K562 (cell line): ENCODE results near the gene APPBP2. TPM values are rescaled to one million over a fixed set of nuclear protein-coding genes. Genes with fewer than 3 reads are reported as not detected.

ENCODE experiments used
- ATAC-seq: fragments of 200-7000 bp; cut with Tn5 transposase; 3 replicates; pipeline ENCODE4 v1.9.1; 2020; ENCODE audit warnings: moderate library complexity
- BruUV-seq: library from RNA; stranded (reverse); fragments of 400-500 nt; replicated peaks from 2 replicates; lab custom pipeline; 2021; lab: Mats Ljungman, UMichigan
- CTCF ChIA-PET: fragments of 300-600 bp; formaldehyde crosslinking; extraction: SDS; loops from one replicate; lab custom pipeline; 2021; ENCODE audit warnings: low intra/inter-chr PET ratio; lab: Yijun Ruan, JAX
- POLR2A ChIA-PET: fragments of 300-600, 350-650 bp; sonication (Branson Sonifier 250); formaldehyde crosslinking; extraction: SDS; loops from one replicate; lab custom pipeline; 2021; ENCODE audit warnings: antibody characterized with exemption, inconsistent platforms; lab: Yijun Ruan, JAX
- DNase-seq, 4 experiments: peaks; one replicate each; pipeline versions ENCODE4 v3.0.0 to v3.0.0-alpha.2; 2011 to 2018; ENCODE audit warnings: low spot score in 3 of 4, mixed read lengths in 3 of 4; ENCODE audit errors: extremely low read depth in 1 of 4
- FAIRE-seq: peaks from 2 replicates; lab custom pipeline; 2011; peaks lifted over from hg19 to GRCh38; lab: Jason Lieb, UNC
- H2AFZ ChIP-seq: 2 replicates; pipeline ENCODE4 v1.6.0; 2011; ENCODE audit warnings: low read depth, low read length, control low read depth, inconsistent platforms
- H3K27ac ChIP-seq: fragments of 200-600 bp; 3 replicates; pipeline ENCODE4 v1.8.0; 2011; ENCODE audit warnings: low read depth, mild to moderate bottlenecking, control low read depth, inconsistent platforms, low read length, moderate library complexity, mixed read lengths; ENCODE audit errors: extremely low read depth
- H3K27me3 ChIP-seq, 2 experiments: fragments of 300-600 bp in 1 of 2; 2 replicates in 1 of 2; 3 replicates in 1 of 2; pipeline versions ENCODE4 v1.6.0 to v1.8.0; 2011; ENCODE audit warnings: inconsistent platforms in 2 of 2, low read length in 2 of 2, mild to moderate bottlenecking in 1 of 2, mixed read lengths in 1 of 2, moderate library complexity in 1 of 2; ENCODE audit not compliant: control insufficient read depth in 2 of 2, insufficient read depth in 2 of 2
- H3K36me3 ChIP-seq: fragments of 300-600 bp; 3 replicates; pipeline ENCODE4 v1.8.0; 2011; ENCODE audit warnings: mild to moderate bottlenecking, low read length, inconsistent platforms; ENCODE audit not compliant: control insufficient read depth, insufficient read depth
- H3K4me1 ChIP-seq, 2 experiments: fragments of 200-600 bp in 1 of 2; replicated peaks in 1 of 2; 2 replicates in 1 of 2; 3 replicates in 1 of 2; pipeline versions ENCODE4 v1.5.1 to v1.8.0; 2011; ENCODE audit warnings: inconsistent platforms in 2 of 2, low read length in 2 of 2, mild to moderate bottlenecking in 1 of 2, mixed read lengths in 1 of 2, moderate library complexity in 1 of 2; ENCODE audit not compliant: control insufficient read depth in 2 of 2, insufficient read depth in 2 of 2
- H3K4me2 ChIP-seq: 2 replicates; pipeline ENCODE4 v1.6.1; 2011; ENCODE audit warnings: low read length, control low read depth, inconsistent platforms, mixed read lengths; ENCODE audit not compliant: insufficient read depth
- H3K4me3 ChIP-seq: fragments of 200-600 bp; sonication (generic), shearing (Covaris generic); 2 replicates; pipeline ENCODE4 v1.5.1; 2016; ENCODE audit warnings: control low read depth, inconsistent platforms
- H3K79me2 ChIP-seq: fragments of 200-600 bp; 3 replicates; pipeline ENCODE4 v1.8.0; 2011; ENCODE audit warnings: low read length, inconsistent platforms; ENCODE audit not compliant: control insufficient read depth, insufficient read depth
- H3K9ac ChIP-seq, 2 experiments: 2 replicates each; pipeline versions ENCODE4 v1.6.0 to v1.6.1; 2011; ENCODE audit warnings: low read depth in 2 of 2, low read length in 2 of 2, control low read depth in 1 of 2, inconsistent platforms in 1 of 2, mild to moderate bottlenecking in 1 of 2, mixed read lengths in 1 of 2; ENCODE audit not compliant: insufficient read depth in 1 of 2
- H3K9me1 ChIP-seq: one replicate; pipeline ENCODE4 v1.6.0; 2011; ENCODE audit warnings: inconsistent platforms, mild to moderate bottlenecking, low read length, moderate library complexity; ENCODE audit not compliant: control insufficient read depth, insufficient read depth
- H3K9me3 ChIP-seq: replicated peaks from 2 replicates; pipeline ENCODE4 v1.5.1; 2011; ENCODE audit warnings: low read depth, low read length, inconsistent platforms; ENCODE audit not compliant: control insufficient read depth, insufficient read depth
- H4K20me1 ChIP-seq: replicated peaks from 2 replicates; pipeline ENCODE4 v1.6.1; 2011; ENCODE audit warnings: low read length, inconsistent platforms, mixed read lengths; ENCODE audit not compliant: control insufficient read depth, insufficient read depth
- ATF3 ChIP-seq, 2 experiments: fragments of 450-650 bp in 1 of 2; sonication (generic) in 1 of 2; formaldehyde crosslinking in 1 of 2; IDR thresholded peaks in 1 of 2; conservative IDR thresholded peaks in 1 of 2; 2 replicates each; pipeline versions ENCODE4 v1.6.1 to v1.8.1; 2016 to 2023; ENCODE audit warnings: mild to moderate bottlenecking in 2 of 2, moderate library complexity in 2 of 2, inconsistent platforms in 1 of 2, missing genetic modification reagents in 1 of 2
- ZBTB2 ChIP-seq: fragments of 450-650 bp; IDR thresholded peaks from 2 replicates; pipeline ENCODE4 v1.6.1; 2016; ENCODE audit warnings: antibody characterized with exemption
- in situ Hi-C: fragments of 300-500 bp; cut with MboI; formaldehyde crosslinking; loops from 4 replicates; pipeline ENCODE4 v1.15.0; 2018; ENCODE audit warnings: inconsistent platforms, mixed read lengths
- intact Hi-C: fragments of 100-400 bp; cut with micrococcal nuclease; formaldehyde crosslinking; loops from 2 replicates; pipeline ENCODE4 v1.14.2; 2022
- polyA plus RNA-seq, 8 experiments: library from polyadenylated mRNA; depleted of rRNA in 4 of 8; stranded (reverse) in 5 of 8; unstranded in 3 of 8; fragments of >200 nt; fragmentation: Nextera tagmentation in 2 of 8; fragmentation: Illumina TruSeq in 1 of 8; extraction: Ambion mirVana in 2 of 8; extraction: Trizol in 1 of 8; gene quantifications; 2 replicates each; pipeline versions ENCODE4 v1.2.1 to v1.2.3, GENCODE V29; 2011 to 2014; ENCODE audit warnings: inconsistent platforms in 1 of 8, missing spikeins in 1 of 8
- total RNA-seq, 7 experiments: library from RNA; depleted of rRNA in 6 of 7; stranded (reverse); fragments of >200 nt in 6 of 7; fragmentation: Illumina TruSeq in 2 of 7; extraction: Trizol in 2 of 7; gene quantifications; 2 replicates each; pipeline versions ENCODE4 v1.2.1 to v1.2.3, GENCODE V29; 2011 to 2021; ENCODE audit warnings: low replicate concordance in 1 of 7

The APPBP2 gene
- total and polyA plus RNA-seq, 9 of the 15 experiments (the other 6 are each of a cell fraction or from before 2014, with no cell fraction given) = 2.7 to 16.8 (median 6.9) TPM

- no peak overlapping the region for H3K4me2 ChIP-seq
- no peak for ATAC-seq
- no peak for FAIRE-seq
- peaks cover 2 to 8% of the 10 kb centered on the region in 2 experiments; a peak in 3 of 5 replicates for H3K4me1 ChIP-seq
- no TSS peak for BruUV-seq
- H3K4me3 ChIP-seq = no peak overlapping the region
- DNase-seq = no peak
- intact Hi-C loops (no loop called here), in situ Hi-C loops (no loop called here)
- H3K36me3 ChIP-seq = peaks cover 4% of the 10 kb centered on the region; the same call in 1 of the 3 replicates
- no peaks in the 10 kb centered on the region for H4K20me1 ChIP-seq
- H2AFZ ChIP-seq = no peak overlapping the region
- TF ChIP-seq ZBTB2 (no peak), ATF3 (IDR thresholded peaks at IDR 0.05) (peak; percentile 45; the same call in 1 of the 2 replicates), ATF3 (CRISPR knock-in tag; conservative IDR thresholded peaks at IDR 0.05) (no peak)
- peaks cover 3% of the 10 kb centered on the region; the same call in 1 of the 2 replicates for H3K9me3 ChIP-seq
- H3K27ac ChIP-seq = no peak overlapping the region
- no peaks in the 10 kb centered on the region for H3K9me1 ChIP-seq
- CTCF ChIA-PET = no interaction called here
- no peak overlapping the region for H3K9ac ChIP-seq
- POLR2A ChIA-PET = interaction anchor here (1.2 kb wide), 1 partner anchor 10 kb away, joined by 3 read pairs; no protein-coding TSS in a partner anchor
- H3K79me2 ChIP-seq = no peaks in the 10 kb centered on the region
- no peaks in the 10 kb centered on the region for H3K27me3 ChIP-seq
These were observed 52.3 kb downstream of the APPBP2 start for GRCh38 chr17:60473788-60474187.
